CD14-positive monocyte (primary cell): ENCODE data around the gene VOPP1. TPM values are rescaled to one million over a fixed set of nuclear protein-coding genes. Genes with fewer than 3 reads are reported as not detected.

Experiments
- DNase-seq, 3 donors: peaks; one replicate each; pipeline ENCODE4 v3.0.0-alpha.2; 2011 to 2022
- H2AFZ ChIP-seq: 2 replicates; pipeline ENCODE4 v1.6.0; 2012; ENCODE audit warnings: mild to moderate bottlenecking, low read depth, low read length, inconsistent platforms; ENCODE audit not compliant: insufficient read depth, poor library complexity, severe bottlenecking
- H3K27ac ChIP-seq, 2 donors: 1 replicate in 1 of 2; 2 replicates in 1 of 2; pipeline ENCODE4 v1.5.1; 2012 to 2013; ENCODE audit warnings: low read length in 2 of 2, control low read depth in 1 of 2, inconsistent platforms in 1 of 2, low read depth in 1 of 2, mild to moderate bottlenecking in 1 of 2
- H3K27me3 ChIP-seq, 2 donors: one replicate each; pipeline versions ENCODE4 v1.6.0 to v1.6.1; 2011 to 2013; ENCODE audit warnings: low read length in 2 of 2; ENCODE audit not compliant: control insufficient read depth in 2 of 2, insufficient read depth in 2 of 2
- H3K36me3 ChIP-seq, 2 donors: replicated peaks in 1 of 2; 1 replicate in 1 of 2; 2 replicates in 1 of 2; pipeline versions ENCODE4 v1.5.1 to v1.6.1; 2012 to 2013; ENCODE audit warnings: low read length in 2 of 2, control low read depth in 1 of 2, inconsistent platforms in 1 of 2, mild to moderate bottlenecking in 1 of 2; ENCODE audit not compliant: insufficient read depth in 2 of 2, control insufficient read depth in 1 of 2
- H3K4me1 ChIP-seq, 2 donors: 1 replicate in 1 of 2; 2 replicates in 1 of 2; pipeline versions ENCODE4 v1.5.1 to v1.6.1; 2012 to 2013; ENCODE audit warnings: low read length in 2 of 2, control low read depth in 1 of 2, inconsistent platforms in 1 of 2, mild to moderate bottlenecking in 1 of 2, moderate library complexity in 1 of 2; ENCODE audit not compliant: insufficient read depth in 2 of 2, control insufficient read depth in 1 of 2
- H3K4me2 ChIP-seq: replicated peaks from 2 replicates; pipeline ENCODE3; 2012; ENCODE audit warnings: low read length, moderate library complexity, mild to moderate bottlenecking; ENCODE audit not compliant: poor library complexity, severe bottlenecking; ENCODE audit errors: extremely low read depth
- H3K4me3 ChIP-seq, 3 experiments: fragments of 200-600 bp in 1 of 3; sonication (generic) in 1 of 3; replicated peaks in 1 of 3; 1 replicate in 2 of 3; 2 replicates in 1 of 3; pipeline ENCODE4 v1.5.1; 2011 to 2013; ENCODE audit warnings: low read length in 3 of 3, mild to moderate bottlenecking in 3 of 3, control low read depth in 2 of 3, low read depth in 2 of 3, inconsistent platforms in 1 of 3, moderate library complexity in 1 of 3
- H3K79me2 ChIP-seq: 2 replicates; pipeline ENCODE4 v1.6.0; 2012; ENCODE audit warnings: mild to moderate bottlenecking, control low read depth, inconsistent platforms, low read length, moderate library complexity; ENCODE audit not compliant: insufficient read depth
- H3K9ac ChIP-seq: 2 replicates; pipeline ENCODE4 v1.6.0; 2017; ENCODE audit warnings: low read length, mild to moderate bottlenecking; ENCODE audit not compliant: insufficient read depth, poor library complexity, severe bottlenecking
- H3K9me3 ChIP-seq, 2 donors: replicated peaks in 1 of 2; 1 replicate in 1 of 2; 2 replicates in 1 of 2; pipeline versions ENCODE4 v1.5.1 to v1.6.1; 2012 to 2013; ENCODE audit warnings: low read length in 2 of 2, control low read depth in 1 of 2; ENCODE audit not compliant: control insufficient read depth in 1 of 2, insufficient read depth in 1 of 2
- H4K20me1 ChIP-seq: 2 replicates; pipeline ENCODE4 v1.6.0; 2012; ENCODE audit warnings: mild to moderate bottlenecking, low read length, control low read depth, moderate library complexity; ENCODE audit not compliant: insufficient read depth
- H3K27ac Mint-ChIP-seq, 7 donors: one replicate each; pipeline ENCODE4 v1.8.0; 2020; ENCODE audit warnings: mild to moderate bottlenecking in 7 of 7, mixed read lengths in 7 of 7, moderate library complexity in 6 of 7, inconsistent platforms in 2 of 7
- H3K27me3 Mint-ChIP-seq, 3 donors: one replicate each; pipeline ENCODE4 v1.8.0; 2021 to 2022; ENCODE audit warnings: low read depth in 3 of 3, mild to moderate bottlenecking in 3 of 3, mixed read lengths in 3 of 3, moderate library complexity in 3 of 3, inconsistent platforms in 1 of 3
- H3K36me3 Mint-ChIP-seq, 2 donors: one replicate each; pipeline ENCODE4 v1.8.0; 2020; ENCODE audit warnings: mixed read lengths in 2 of 2, inconsistent platforms in 1 of 2, mild to moderate bottlenecking in 1 of 2
- H3K4me1 Mint-ChIP-seq: one replicate; pipeline ENCODE4 v1.8.0; 2020; ENCODE audit warnings: mild to moderate bottlenecking, mixed read lengths
- H3K4me3 Mint-ChIP-seq, 2 donors: one replicate each; pipeline ENCODE4 v1.8.0; 2020; ENCODE audit warnings: mild to moderate bottlenecking in 2 of 2, mixed read lengths in 2 of 2, moderate library complexity in 1 of 2
- H3K9me3 Mint-ChIP-seq, 7 donors: one replicate each; pipeline ENCODE4 v1.8.0; 2020 to 2022; ENCODE audit warnings: mixed read lengths in 7 of 7, mild to moderate bottlenecking in 6 of 7, moderate library complexity in 6 of 7, inconsistent platforms in 2 of 7
- WGBS: methylation state at CpG from one replicate; pipeline ENCODE4 v1.1.5; 2013; ENCODE audit warnings: missing lambda C conversion rate; ENCODE audit not compliant: insufficient coverage; 5-methylcytosine and 5-hydroxymethylcytosine counted together
- intact Hi-C, 2 donors: fragments of 100-400 bp; cut with micrococcal nuclease; formaldehyde crosslinking; loops; one replicate each; pipeline versions ENCODE4 v1.15.0 to v1.15.1; 2023
- polyA plus RNA-seq, 3 donors: library from polyadenylated mRNA; depleted of rRNA in 1 of 3; unstranded in 2 of 3; stranded (reverse) in 1 of 3; fragments of 300-500 nt in 2 of 3; fragments of >200 nt in 1 of 3; fragmentation: Illumina TruSeq in 2 of 3; gene quantifications; 1 replicate in 2 of 3; 2 replicates in 1 of 3; pipeline ENCODE4 v1.2.3, GENCODE V29; 2012 to 2021
- TF ChIP-seq, protein P1 (sequence below): fragments of 200-600 bp; IDR thresholded peaks from one replicate; pipeline ENCODE4 v1.8.0; 2022; ENCODE audit warnings: antibody characterized with exemption, mild to moderate bottlenecking

VOPP1 gene
- polyA plus RNA-seq, 3 donors: 16.7 to 22.1 (median 18.0) TPM

DNA sequence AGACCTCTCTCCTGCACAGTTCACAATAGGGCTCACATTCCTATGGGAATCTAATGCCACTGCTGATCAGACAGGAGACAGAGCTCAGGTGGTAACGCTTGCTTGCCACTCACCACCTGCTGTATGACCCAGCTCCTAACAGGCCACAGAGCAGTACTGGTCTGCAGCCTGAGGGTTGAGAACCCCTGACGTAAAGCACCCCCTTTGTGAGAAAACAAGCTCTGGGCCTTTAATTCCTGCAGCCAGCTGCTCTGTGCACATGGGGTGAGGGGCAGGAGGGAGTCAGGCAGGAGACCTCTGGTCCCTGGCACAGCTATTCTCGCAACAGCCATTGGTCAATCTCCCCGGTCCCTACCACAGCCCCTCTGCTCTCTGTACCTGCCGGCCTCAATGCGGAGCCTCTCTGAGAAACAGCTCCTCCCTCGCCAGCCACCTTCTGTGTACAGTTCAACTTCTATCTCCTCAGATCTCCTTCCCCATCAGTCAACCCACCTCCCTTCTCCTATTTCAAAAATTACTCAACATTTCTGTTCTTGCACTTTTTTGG lies 105.2 kb downstream of the VOPP1 start:
- Mint-ChIP-seq H3K4me1 (no peaks in the 10 kb centered on the region), H3K4me3 (no peak overlapping the region), H3K27ac (no peak overlapping the region), H3K36me3 (peaks cover 42 to 52% of the 10 kb centered on the region in 2 donors), H3K9me3 (peaks cover 12 to 29% (median 22%) of the 10 kb centered on the region in 7 donors), H3K27me3 (peaks cover 0 to 5% (median 3%) of the 10 kb centered on the region in 3 donors)
- no peak overlapping the region for H2AFZ ChIP-seq
- peaks cover 12 to 15% of the 10 kb centered on the region in 2 donors for H3K9me3 ChIP-seq
- 94% methylated on average over 7 of the region's 7 CpGs for WGBS
- H3K27me3 ChIP-seq: no peaks in the 10 kb centered on the region
- H3K36me3 ChIP-seq: peaks cover 0 to 27% of the 10 kb centered on the region in 2 donors
- H3K79me2 ChIP-seq: no peaks in the 10 kb centered on the region
- H3K4me1 ChIP-seq: no peaks in the 10 kb centered on the region
- H3K27ac ChIP-seq: no peak overlapping the region
- DNase-seq: no peak
- H3K4me2 ChIP-seq: no peak overlapping the region
- TF ChIP-seq, protein P1, sequence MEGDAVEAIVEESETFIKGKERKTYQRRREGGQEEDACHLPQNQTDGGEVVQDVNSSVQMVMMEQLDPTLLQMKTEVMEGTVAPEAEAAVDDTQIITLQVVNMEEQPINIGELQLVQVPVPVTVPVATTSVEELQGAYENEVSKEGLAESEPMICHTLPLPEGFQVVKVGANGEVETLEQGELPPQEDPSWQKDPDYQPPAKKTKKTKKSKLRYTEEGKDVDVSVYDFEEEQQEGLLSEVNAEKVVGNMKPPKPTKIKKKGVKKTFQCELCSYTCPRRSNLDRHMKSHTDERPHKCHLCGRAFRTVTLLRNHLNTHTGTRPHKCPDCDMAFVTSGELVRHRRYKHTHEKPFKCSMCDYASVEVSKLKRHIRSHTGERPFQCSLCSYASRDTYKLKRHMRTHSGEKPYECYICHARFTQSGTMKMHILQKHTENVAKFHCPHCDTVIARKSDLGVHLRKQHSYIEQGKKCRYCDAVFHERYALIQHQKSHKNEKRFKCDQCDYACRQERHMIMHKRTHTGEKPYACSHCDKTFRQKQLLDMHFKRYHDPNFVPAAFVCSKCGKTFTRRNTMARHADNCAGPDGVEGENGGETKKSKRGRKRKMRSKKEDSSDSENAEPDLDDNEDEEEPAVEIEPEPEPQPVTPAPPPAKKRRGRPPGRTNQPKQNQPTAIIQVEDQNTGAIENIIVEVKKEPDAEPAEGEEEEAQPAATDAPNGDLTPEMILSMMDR: no peak
- H3K9ac ChIP-seq: no peak overlapping the region
- H3K4me3 ChIP-seq: no peak overlapping the region
- no peaks in the 10 kb centered on the region for H4K20me1 ChIP-seq
- intact Hi-C loops: no loop called here

DNA sequence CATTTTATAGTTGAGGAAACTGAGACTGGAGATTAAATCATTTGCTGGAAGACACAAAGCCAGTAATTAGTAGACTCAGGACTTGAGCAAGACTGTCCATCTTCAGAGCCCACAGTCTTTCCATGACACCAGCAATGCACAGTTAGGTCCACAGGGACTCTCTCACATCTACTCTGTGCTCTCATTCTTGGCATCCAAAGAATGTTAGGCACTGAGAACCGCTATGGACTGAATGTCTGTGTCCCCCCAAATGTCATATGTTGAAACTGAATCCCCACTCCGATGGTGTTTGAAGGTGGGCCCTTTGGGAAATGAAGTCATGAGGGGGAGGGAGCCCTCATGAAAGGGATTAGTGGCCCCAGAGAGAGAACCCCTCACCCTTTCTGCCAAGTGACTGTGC lies 106.6 kb downstream of the VOPP1 start:
- Histone ChIP-seq H2AFZ (no peak overlapping the region), H3K36me3 (peaks cover 0 to 27% of the 10 kb centered on the region in 2 donors), H3K27me3 (no peaks in the 10 kb centered on the region), H3K27ac (no peak overlapping the region), H3K9me3 (peaks cover 12 to 21% of the 10 kb centered on the region in 2 donors), H3K9ac (no peak overlapping the region), H4K20me1 (no peaks in the 10 kb centered on the region), H3K4me1 (no peaks in the 10 kb centered on the region), H3K4me2 (no peak overlapping the region), H3K4me3 (no peak overlapping the region), H3K79me2 (no peaks in the 10 kb centered on the region)
- Mint-ChIP-seq H3K9me3 (peaks cover 21 to 38% (median 27%) of the 10 kb centered on the region in 7 donors), H3K36me3 (peaks cover 38 to 48% of the 10 kb centered on the region in 2 donors), H3K27ac (no peak overlapping the region), H3K4me3 (no peak overlapping the region), H3K4me1 (no peaks in the 10 kb centered on the region), H3K27me3 (peaks cover 0 to 5% (median 5%) of the 10 kb centered on the region in 3 donors)
- TF ChIP-seq, protein P1: no peak
- WGBS: 100% methylated on average over 1 of the region's 2 CpGs
- no peak for DNase-seq
- intact Hi-C loops: no loop called here
